Measurements from ENCODE around the gene NAIP. TPM values are rescaled to one million over a fixed set of nuclear protein-coding genes. Genes with fewer than 3 reads are reported as not detected.
"Not testable (repeated sequence)": the region's sequence is repeated elsewhere in the genome, so short reads cannot be mapped to it uniquely, and the experiment has no call there.

Gene NAIP
- total and polyA plus RNA-seq, 2 of the 8 experiments (the other 6 are each of a cell fraction or from before 2014, with no cell fraction given): 2.1 to 4.4 TPM

GRCh38 chr5:70984882-70985281 lies 40.3 kb downstream of the NAIP start:
- H3K4me3 ChIP-seq (ENCODE audit: extremely low read depth in 1 of 4, insufficient read depth in 2 of 4, low read depth in 3 of 4, low read length in 4 of 4); H3K14ac ChIP-seq (ENCODE audit: insufficient read length); DNase-seq (ENCODE audit: low read depth in 1 of 2, low spot score in 2 of 2); H3K23ac ChIP-seq (ENCODE audit: insufficient read length); H3K4me1 ChIP-seq (replicated peaks in 1 of 4; ENCODE audit: control insufficient read depth in 3 of 4, insufficient read depth in 4 of 4, low read length in 3 of 4); H2BK120ac ChIP-seq (replicated peaks; ENCODE audit: low read depth, low read length); H3K27me3 ChIP-seq (replicated peaks in 1 of 4; ENCODE audit: control insufficient read depth in 3 of 4, extremely low read depth in 1 of 4, insufficient read depth in 3 of 4, low read length in 3 of 4); FAIRE-seq; H3K9me3 ChIP-seq (ENCODE audit: insufficient read depth in 2 of 2, low read depth in 1 of 2, low read length in 1 of 2); CTCF ChIA-PET (ENCODE audit: partially characterized antibody); H2AFZ ChIP-seq (ENCODE audit: low read length); POLR2A ChIA-PET (ENCODE audit: partially characterized antibody); H4K91ac ChIP-seq (replicated peaks; ENCODE audit: insufficient read length, low read length); H2BK15ac ChIP-seq (ENCODE audit: low read length); H3K56ac ChIP-seq (replicated peaks; ENCODE audit: insufficient read length, low read depth, low read length); H4K5ac ChIP-seq (ENCODE audit: insufficient read length, low read depth, low read length); H2BK20ac ChIP-seq (ENCODE audit: low read length); H3K79me2 ChIP-seq (ENCODE audit: control insufficient read depth in 1 of 2, insufficient read depth in 2 of 2, low read length in 2 of 2); H2AK5ac ChIP-seq (ENCODE audit: low read depth, low read length); H4K20me1 ChIP-seq (replicated peaks in 1 of 2; ENCODE audit: control insufficient read depth in 1 of 2, insufficient read depth in 2 of 2, low read length in 2 of 2); H3K9ac ChIP-seq (replicated peaks in 1 of 4; ENCODE audit: extremely low read depth in 1 of 4, low read depth in 3 of 4, low read length in 3 of 4); H3K27ac ChIP-seq (ENCODE audit: low read depth, low read length); H4K8ac ChIP-seq (ENCODE audit: extremely low read depth, insufficient read depth, low read length); H3K36me3 ChIP-seq (ENCODE audit: control insufficient read depth in 2 of 4, insufficient read depth in 4 of 4, low read length in 3 of 4); H3K4me2 ChIP-seq (ENCODE audit: insufficient read depth in 1 of 2, low read depth in 2 of 2, low read length in 2 of 2); H3K18ac ChIP-seq (ENCODE audit: extremely low read depth, low read length); H3K4ac ChIP-seq (replicated peaks; ENCODE audit: insufficient read length, low read depth, low read length); H2BK12ac ChIP-seq (ENCODE audit: low read depth, low read length); H3K79me1 ChIP-seq (ENCODE audit: low read depth, low read length); H2BK5ac ChIP-seq (ENCODE audit: low read depth, low read length); H3K23me2 ChIP-seq (ENCODE audit: low read depth, low read length): not testable (repeated sequence)
- WGBS, 2 experiments (ENCODE audit: extremely low coverage in 1 of 2, insufficient coverage in 1 of 2, insufficient read length in 1 of 2, insufficient replicate concordance in 2 of 2, low coverage in 1 of 2, low lambda C conversion rate in 2 of 2, missing lambda C conversion rate in 1 of 2): no CpG with 5 or more reads among the region's 10 CpGs

GRCh38 chr5:70967220-70967619 lies 57.9 kb downstream of the NAIP start:
- H4K91ac ChIP-seq (replicated peaks; ENCODE audit: insufficient read length, low read length); H4K20me1 ChIP-seq (replicated peaks in 1 of 2; ENCODE audit: control insufficient read depth in 1 of 2, insufficient read depth in 2 of 2, low read length in 2 of 2); H3K56ac ChIP-seq (replicated peaks; ENCODE audit: insufficient read length, low read depth, low read length); H3K79me1 ChIP-seq (ENCODE audit: low read depth, low read length); FAIRE-seq; H2AK5ac ChIP-seq (ENCODE audit: low read depth, low read length); H2BK20ac ChIP-seq (ENCODE audit: low read length); H2BK5ac ChIP-seq (ENCODE audit: low read depth, low read length); H3K23me2 ChIP-seq (ENCODE audit: low read depth, low read length); DNase-seq (ENCODE audit: low read depth in 1 of 2, low spot score in 2 of 2); H3K23ac ChIP-seq (ENCODE audit: insufficient read length); H3K9ac ChIP-seq (replicated peaks in 1 of 4; ENCODE audit: extremely low read depth in 1 of 4, low read depth in 3 of 4, low read length in 3 of 4); H2BK120ac ChIP-seq (replicated peaks; ENCODE audit: low read depth, low read length); CTCF ChIA-PET (ENCODE audit: partially characterized antibody); H3K27ac ChIP-seq (ENCODE audit: low read depth, low read length); H3K27me3 ChIP-seq (replicated peaks in 1 of 4; ENCODE audit: control insufficient read depth in 3 of 4, extremely low read depth in 1 of 4, insufficient read depth in 3 of 4, low read length in 3 of 4); H2AFZ ChIP-seq (ENCODE audit: low read length); H3K14ac ChIP-seq (ENCODE audit: insufficient read length); H3K4ac ChIP-seq (replicated peaks; ENCODE audit: insufficient read length, low read depth, low read length); H3K36me3 ChIP-seq (ENCODE audit: control insufficient read depth in 2 of 4, insufficient read depth in 4 of 4, low read length in 3 of 4); POLR2A ChIA-PET (ENCODE audit: partially characterized antibody); H3K4me1 ChIP-seq (replicated peaks in 1 of 4; ENCODE audit: control insufficient read depth in 3 of 4, insufficient read depth in 4 of 4, low read length in 3 of 4); H3K79me2 ChIP-seq (ENCODE audit: control insufficient read depth in 1 of 2, insufficient read depth in 2 of 2, low read length in 2 of 2); H3K9me3 ChIP-seq (ENCODE audit: insufficient read depth in 2 of 2, low read depth in 1 of 2, low read length in 1 of 2); H4K5ac ChIP-seq (ENCODE audit: insufficient read length, low read depth, low read length); H3K4me2 ChIP-seq (ENCODE audit: insufficient read depth in 1 of 2, low read depth in 2 of 2, low read length in 2 of 2); H3K18ac ChIP-seq (ENCODE audit: extremely low read depth, low read length); H4K8ac ChIP-seq (ENCODE audit: extremely low read depth, insufficient read depth, low read length); H2BK15ac ChIP-seq (ENCODE audit: low read length); H2BK12ac ChIP-seq (ENCODE audit: low read depth, low read length); H3K4me3 ChIP-seq (ENCODE audit: extremely low read depth in 1 of 4, insufficient read depth in 2 of 4, low read depth in 3 of 4, low read length in 4 of 4): not testable (repeated sequence)
- WGBS, 2 experiments (ENCODE audit: extremely low coverage in 1 of 2, insufficient coverage in 1 of 2, insufficient read length in 1 of 2, insufficient replicate concordance in 2 of 2, low coverage in 1 of 2, low lambda C conversion rate in 2 of 2, missing lambda C conversion rate in 1 of 2): no CpG with 5 or more reads among the region's 7 CpGs

Measured in H1 (cell line).